ENCODE measurements around the gene NGEF.
"Not testable (repeated sequence)": the region's sequence is repeated elsewhere in the genome, so short reads cannot be mapped to it uniquely, and the experiment has no call there.

NGEF gene

GRCh38 chr2:233055362-233055761 lies 42.3 kb upstream of the NGEF start:
- H3K9me3 ChIP-seq (ENCODE audit: insufficient read depth, low read length, severe bottlenecking), result no peaks in the 10 kb centered on the region
- no peak overlapping the region for H3K27ac ChIP-seq (ENCODE audit: low read length)
- no peak overlapping the region for H2AFZ ChIP-seq (ENCODE audit: low read depth, low read length)
- peaks cover 2% of the 10 kb centered on the region for H3K79me2 ChIP-seq (ENCODE audit: insufficient read depth, low read length)
- no peak for DNase-seq
- H3K4me2 ChIP-seq (ENCODE audit: insufficient read depth, low read length), result no peak overlapping the region
- no peaks in the 10 kb centered on the region for H3K27me3 ChIP-seq (ENCODE audit: insufficient read depth, low read length, poor library complexity)
- no peak for TF ChIP-seq CTCF (IDR thresholded peaks at IDR 0.05; ENCODE audit: borderline replicate concordance, extremely low read depth, low read length, poor library complexity, severe bottlenecking)
- TF ChIP-seq EZH2 (IDR thresholded peaks at IDR 0.05; ENCODE audit: borderline replicate concordance, low read depth, low read length, severe bottlenecking), result no peak
- no peak for ATAC-seq (ENCODE audit: insufficient read depth, low read depth)
- H3K4me1 ChIP-seq (ENCODE audit: insufficient read depth, low read length), result peaks cover 11% of the 10 kb centered on the region
- H3K4me3 ChIP-seq (ENCODE audit: low read depth in 1 of 2, low read length in 2 of 2), result no peak overlapping the region
- no peak overlapping the region for H3K9ac ChIP-seq (ENCODE audit: low read depth, low read length)
- no peaks in the 10 kb centered on the region for H3K36me3 ChIP-seq (ENCODE audit: insufficient read depth, low read length)
- no peaks in the 10 kb centered on the region for H4K20me1 ChIP-seq (ENCODE audit: insufficient read depth, low read length)

- no peaks in the 10 kb centered on the region for H4K20me1 ChIP-seq (ENCODE audit: insufficient read depth, low read length)
- ATAC-seq (ENCODE audit: insufficient read depth, low read depth) (peak; percentile 79), DNase-seq (peak; percentile 63)
- peaks cover 4% of the 10 kb centered on the region for H3K27me3 ChIP-seq (ENCODE audit: insufficient read depth, low read length, poor library complexity)
- H2AFZ ChIP-seq (ENCODE audit: low read depth, low read length), result no peak overlapping the region
- no peak overlapping the region for H3K4me3 ChIP-seq (ENCODE audit: low read depth in 1 of 2, low read length in 2 of 2)
- H3K9me3 ChIP-seq (ENCODE audit: insufficient read depth, low read length, severe bottlenecking), result no peaks in the 10 kb centered on the region
- no peak overlapping the region for H3K4me2 ChIP-seq (ENCODE audit: insufficient read depth, low read length)
- H3K27ac ChIP-seq (ENCODE audit: low read length), result no peak overlapping the region
- H3K4me1 ChIP-seq (ENCODE audit: insufficient read depth, low read length), result peaks cover 2% of the 10 kb centered on the region
- H3K79me2 ChIP-seq (ENCODE audit: insufficient read depth, low read length), result no peaks in the 10 kb centered on the region
- no peak overlapping the region for H3K9ac ChIP-seq (ENCODE audit: low read depth, low read length)
- TF ChIP-seq EZH2 (IDR thresholded peaks at IDR 0.05; ENCODE audit: borderline replicate concordance, low read depth, low read length, severe bottlenecking), result no peak
- TF ChIP-seq CTCF (IDR thresholded peaks at IDR 0.05; ENCODE audit: borderline replicate concordance, extremely low read depth, low read length, poor library complexity, severe bottlenecking), result peak; percentile 91
- H3K36me3 ChIP-seq (ENCODE audit: insufficient read depth, low read length), result no peaks in the 10 kb centered on the region
These were observed 41.1 kb upstream of the NGEF start for GRCh38 chr2:233053928-233054784.

GRCh38 chr2:233052517-233052916 lies 39.5 kb upstream of the NGEF start:
- H3K79me2 ChIP-seq (ENCODE audit: insufficient read depth, low read length); H3K4me3 ChIP-seq (ENCODE audit: low read depth in 1 of 2, low read length in 2 of 2); H3K9ac ChIP-seq (ENCODE audit: low read depth, low read length); H3K4me1 ChIP-seq (ENCODE audit: insufficient read depth, low read length); H3K36me3 ChIP-seq (ENCODE audit: insufficient read depth, low read length); H3K9me3 ChIP-seq (ENCODE audit: insufficient read depth, low read length, severe bottlenecking); H3K27me3 ChIP-seq (ENCODE audit: insufficient read depth, low read length, poor library complexity); H3K27ac ChIP-seq (ENCODE audit: low read length); H3K4me2 ChIP-seq (ENCODE audit: insufficient read depth, low read length); DNase-seq; ATAC-seq (ENCODE audit: insufficient read depth, low read depth); H4K20me1 ChIP-seq (ENCODE audit: insufficient read depth, low read length); H2AFZ ChIP-seq (ENCODE audit: low read depth, low read length): not testable (repeated sequence)

GRCh38 chr2:233051241-233052149 lies 38.4 kb upstream of the NGEF start:
- Histone ChIP-seq H2AFZ (ENCODE audit: low read depth, low read length) (no peak overlapping the region), H3K9ac (ENCODE audit: low read depth, low read length) (no peak overlapping the region), H3K27ac (ENCODE audit: low read length) (no peak overlapping the region), H3K36me3 (ENCODE audit: insufficient read depth, low read length) (no peaks in the 10 kb centered on the region), H3K4me1 (ENCODE audit: insufficient read depth, low read length) (no peaks in the 10 kb centered on the region), H3K4me3 (ENCODE audit: low read depth in 1 of 2, low read length in 2 of 2) (no peak overlapping the region), H3K4me2 (ENCODE audit: insufficient read depth, low read length) (no peak overlapping the region), H3K79me2 (ENCODE audit: insufficient read depth, low read length) (no peaks in the 10 kb centered on the region), H4K20me1 (ENCODE audit: insufficient read depth, low read length) (no peaks in the 10 kb centered on the region), H3K27me3 (ENCODE audit: insufficient read depth, low read length, poor library complexity) (peaks cover 8% of the 10 kb centered on the region), H3K9me3 (ENCODE audit: insufficient read depth, low read length, severe bottlenecking) (no peaks in the 10 kb centered on the region)
- DNase-seq (no peak), ATAC-seq (ENCODE audit: insufficient read depth, low read depth) (no peak)
- TF ChIP-seq CTCF (IDR thresholded peaks at IDR 0.05; ENCODE audit: borderline replicate concordance, extremely low read depth, low read length, poor library complexity, severe bottlenecking) (no peak), EZH2 (IDR thresholded peaks at IDR 0.05; ENCODE audit: borderline replicate concordance, low read depth, low read length, severe bottlenecking) (no peak)
